Effector memory CD4-positive, alpha-beta T cell (primary cell): ENCODE measurements around the gene USP32.
"Not testable (repeated sequence)": the region's sequence is repeated elsewhere in the genome, so short reads cannot be mapped to it uniquely, and the experiment has no call there.

Experiments
- DNase-seq, 3 donors: peaks; one replicate each; pipeline ENCODE4 v3.0.0-alpha.2; 2020
- H3K27ac ChIP-seq: 2 replicates; pipeline ENCODE4 v1.7.0; 2013; ENCODE audit warnings: mild to moderate bottlenecking, low read length, moderate library complexity; ENCODE audit not compliant: insufficient read depth, poor library complexity, severe bottlenecking
- H3K27me3 ChIP-seq: replicated peaks from 2 replicates; pipeline ENCODE4 v1.7.0; 2013; ENCODE audit warnings: mild to moderate bottlenecking, low read length; ENCODE audit not compliant: insufficient read depth, control insufficient read depth, poor library complexity, severe bottlenecking
- H3K36me3 ChIP-seq: 2 replicates; pipeline ENCODE4 v1.7.0; 2013; ENCODE audit warnings: mild to moderate bottlenecking, low read length, moderate library complexity; ENCODE audit not compliant: control insufficient read depth, insufficient read depth
- H3K4me1 ChIP-seq: 2 replicates; pipeline ENCODE4 v1.7.0; 2013; ENCODE audit warnings: low read length, mild to moderate bottlenecking; ENCODE audit not compliant: control insufficient read depth, insufficient read depth, poor library complexity, severe bottlenecking
- H3K4me3 ChIP-seq: 2 replicates; pipeline ENCODE4 v1.7.0; 2013; ENCODE audit warnings: low read length, low read depth, mild to moderate bottlenecking; ENCODE audit not compliant: insufficient read depth, poor library complexity, severe bottlenecking
- H3K9me3 ChIP-seq: 2 replicates; pipeline ENCODE4 v1.7.0; 2013; ENCODE audit warnings: mild to moderate bottlenecking, low read length, moderate library complexity; ENCODE audit not compliant: control insufficient read depth

USP32 gene

DNA sequence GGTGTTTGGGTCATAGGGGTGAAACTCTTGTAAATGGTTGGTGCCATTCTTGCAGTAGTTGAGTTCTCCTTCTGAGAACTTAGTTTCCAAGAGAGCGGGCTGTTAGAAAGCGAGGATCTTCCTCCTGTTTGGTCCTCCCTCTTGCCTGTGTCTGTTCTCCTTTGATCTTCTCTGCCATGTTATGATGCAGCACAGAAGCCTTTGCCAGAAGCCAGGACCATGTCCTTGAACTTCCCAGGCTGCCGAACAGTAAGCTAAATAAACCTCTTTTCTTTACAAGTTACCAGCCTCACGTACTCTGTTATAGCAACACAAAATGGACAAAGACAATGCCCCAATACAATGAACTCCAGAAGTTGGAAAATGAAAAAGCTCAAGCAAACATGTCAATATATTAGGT is 201.9 kb downstream of the USP32 start:
- H3K27me3 ChIP-seq, H3K27ac ChIP-seq, DNase-seq, H3K4me1 ChIP-seq, H3K4me3 ChIP-seq, H3K9me3 ChIP-seq: not testable (repeated sequence)
- peaks cover 19% of the 10 kb centered on the region for H3K36me3 ChIP-seq

DNA sequence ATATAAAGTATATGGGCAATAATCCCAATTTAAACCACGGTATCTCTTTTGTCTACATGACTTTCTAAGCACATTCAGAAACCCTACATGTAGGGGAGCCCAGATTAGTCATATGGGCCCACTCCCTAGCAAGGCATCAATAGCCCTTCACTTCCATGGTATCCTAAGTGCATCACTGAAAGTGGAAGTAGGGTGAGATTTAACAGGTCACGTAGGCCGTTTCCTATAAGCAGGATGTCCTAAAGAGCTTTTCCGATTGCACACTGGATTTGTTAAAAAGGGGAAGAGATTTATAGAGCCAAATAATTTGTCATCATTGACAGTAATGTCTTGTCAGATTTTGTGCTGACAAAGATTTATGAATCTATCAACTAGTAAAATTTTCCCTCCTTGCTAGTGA is 203.2 kb downstream of the USP32 start:
- no peak overlapping the region for H3K4me3 ChIP-seq
- H3K27me3 ChIP-seq = no peaks in the 10 kb centered on the region
- peaks cover 21% of the 10 kb centered on the region for H3K36me3 ChIP-seq
- no peak overlapping the region for H3K27ac ChIP-seq
- DNase-seq = no peak
- H3K9me3 ChIP-seq = no peaks in the 10 kb centered on the region
- H3K4me1 ChIP-seq = no peaks in the 10 kb centered on the region

DNA sequence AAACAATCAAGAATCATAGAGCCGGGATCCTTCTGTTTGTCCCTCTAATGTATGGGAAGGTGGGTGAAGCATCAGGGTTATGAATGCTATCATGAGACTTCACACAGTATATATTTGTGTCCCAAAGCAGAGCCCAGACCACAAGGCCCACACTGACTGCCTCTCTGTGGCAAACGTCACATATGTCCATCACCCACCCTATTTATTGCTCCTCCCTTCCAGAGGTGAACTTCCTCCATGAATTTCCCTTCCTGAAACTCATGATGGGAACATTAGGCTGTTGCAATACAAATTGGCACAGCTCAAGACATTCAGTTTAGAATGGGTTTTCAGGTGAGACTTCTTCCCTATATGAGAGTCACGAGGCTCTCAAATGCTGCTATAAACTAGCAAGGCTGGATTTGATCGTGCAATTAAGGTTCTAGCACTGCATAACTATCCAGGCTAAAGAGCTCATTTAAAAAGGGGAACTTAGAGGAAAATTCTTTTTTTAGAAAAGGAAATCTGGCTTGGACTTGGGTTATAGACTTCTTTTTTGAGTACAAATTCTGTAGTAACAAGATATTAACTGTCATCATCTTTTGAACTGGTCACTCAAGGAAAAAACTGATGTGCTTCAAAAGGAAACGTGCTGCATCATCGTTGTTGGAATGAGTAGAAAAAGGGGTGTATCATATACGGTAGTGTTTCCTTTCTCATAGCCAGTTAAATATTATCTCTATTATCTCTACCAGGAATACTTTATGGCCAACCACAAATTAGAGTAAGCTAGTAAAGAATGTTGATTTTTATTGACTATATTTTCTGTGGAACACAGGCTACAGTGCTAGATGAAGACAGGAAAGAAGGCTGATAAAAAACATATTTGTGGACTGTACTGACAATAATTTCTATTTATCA is 204.8 kb downstream of the USP32 start:
- not testable (repeated sequence) for H3K27me3 ChIP-seq, H3K9me3 ChIP-seq, H3K4me1 ChIP-seq, DNase-seq, H3K27ac ChIP-seq, H3K4me3 ChIP-seq
- peaks cover 19% of the 10 kb centered on the region for H3K36me3 ChIP-seq

DNA sequence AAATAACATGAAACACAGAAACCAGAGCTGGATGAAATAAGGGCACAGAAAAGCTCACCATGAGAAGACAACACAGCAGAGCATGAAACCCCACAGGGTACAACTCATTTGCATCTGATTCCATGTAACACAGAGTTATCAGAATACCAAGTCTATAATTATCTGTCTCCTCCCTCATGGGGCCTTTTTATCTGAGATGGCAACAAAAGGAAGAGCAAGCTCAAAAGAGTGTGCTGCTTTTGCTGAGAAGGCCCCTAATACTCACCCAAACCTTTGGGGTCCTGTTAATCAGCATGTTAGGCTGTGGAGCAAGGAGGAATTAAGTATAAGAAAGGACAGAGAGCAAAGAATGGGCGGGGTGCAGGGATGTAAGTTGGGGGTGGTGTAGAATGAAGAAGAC is 205.6 kb downstream of the USP32 start:
- H3K27ac ChIP-seq, H3K27me3 ChIP-seq: not testable (repeated sequence)
- peaks cover 19% of the 10 kb centered on the region for H3K36me3 ChIP-seq

DNA sequence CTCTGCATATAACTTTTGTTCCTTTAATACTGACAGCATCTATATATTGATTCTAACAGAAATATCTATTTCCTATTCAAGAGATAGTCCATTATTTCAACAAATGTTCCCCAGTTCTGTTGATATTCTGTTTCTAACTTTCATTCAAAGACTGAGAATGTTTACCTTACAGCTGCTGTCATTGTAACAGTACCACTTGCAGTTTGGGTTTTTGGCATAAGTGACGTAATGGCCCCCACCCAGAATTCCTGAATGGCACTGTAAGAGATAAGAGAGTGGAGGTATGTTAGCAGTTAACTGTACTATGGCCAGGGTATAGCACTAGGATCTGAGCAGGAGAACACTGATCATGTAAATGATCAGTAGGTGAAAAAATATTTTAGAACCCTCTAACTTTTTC is 211.6 kb downstream of the USP32 start:
- not testable (repeated sequence) for H3K4me3 ChIP-seq, H3K27ac ChIP-seq, H3K27me3 ChIP-seq, H3K4me1 ChIP-seq, H3K9me3 ChIP-seq, H3K36me3 ChIP-seq, DNase-seq

More for the DNA sequence above, 205.6 kb downstream of the USP32 start:
- DNase-seq, H3K4me1 ChIP-seq, H3K9me3 ChIP-seq, H3K4me3 ChIP-seq: not testable (repeated sequence)

DNA sequence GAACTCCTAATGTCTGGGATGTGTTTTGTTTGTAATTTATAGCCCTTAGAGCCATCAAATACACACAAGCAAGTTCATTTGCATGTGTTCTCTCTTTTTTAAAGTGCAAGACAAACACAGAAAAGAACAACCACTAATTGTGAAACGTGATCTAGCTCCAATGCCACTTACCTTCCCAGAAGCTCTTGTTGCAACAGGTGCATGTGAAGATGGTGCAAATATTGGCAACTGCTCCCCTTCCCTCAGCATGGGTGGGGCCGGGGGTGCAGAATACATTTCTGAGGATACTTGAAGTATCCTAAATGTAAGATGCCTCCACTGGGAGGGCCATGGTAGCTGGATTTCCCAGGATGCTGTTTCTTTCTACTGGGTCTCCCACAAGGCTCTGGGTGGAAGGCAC is 213.8 kb downstream of the USP32 start:
- H3K9me3 ChIP-seq, H3K4me1 ChIP-seq, DNase-seq, H3K4me3 ChIP-seq, H3K36me3 ChIP-seq, H3K27ac ChIP-seq, H3K27me3 ChIP-seq: not testable (repeated sequence)

DNA sequence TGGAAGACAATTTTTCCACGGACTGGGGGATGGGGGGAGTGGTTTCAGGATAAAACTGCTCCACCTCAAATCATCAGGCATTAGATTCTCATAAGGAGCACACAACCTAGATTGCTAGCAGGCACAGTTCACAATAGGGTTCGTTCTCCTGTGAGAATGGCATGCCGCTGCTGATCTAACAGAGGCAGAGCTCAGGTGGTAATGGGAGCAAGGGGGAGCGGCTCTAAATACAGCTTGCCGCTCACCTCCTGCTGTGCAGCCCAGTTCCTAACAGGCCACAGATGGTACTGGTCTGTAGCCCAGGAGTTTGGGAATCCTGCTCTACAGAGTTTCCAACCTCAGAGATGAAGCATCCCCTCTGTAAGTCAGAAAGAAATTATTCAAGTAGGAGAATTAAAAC is 215.2 kb downstream of the USP32 start:
- H3K4me1 ChIP-seq, H3K9me3 ChIP-seq, H3K36me3 ChIP-seq, H3K27me3 ChIP-seq, DNase-seq, H3K27ac ChIP-seq, H3K4me3 ChIP-seq: not testable (repeated sequence)

DNA sequence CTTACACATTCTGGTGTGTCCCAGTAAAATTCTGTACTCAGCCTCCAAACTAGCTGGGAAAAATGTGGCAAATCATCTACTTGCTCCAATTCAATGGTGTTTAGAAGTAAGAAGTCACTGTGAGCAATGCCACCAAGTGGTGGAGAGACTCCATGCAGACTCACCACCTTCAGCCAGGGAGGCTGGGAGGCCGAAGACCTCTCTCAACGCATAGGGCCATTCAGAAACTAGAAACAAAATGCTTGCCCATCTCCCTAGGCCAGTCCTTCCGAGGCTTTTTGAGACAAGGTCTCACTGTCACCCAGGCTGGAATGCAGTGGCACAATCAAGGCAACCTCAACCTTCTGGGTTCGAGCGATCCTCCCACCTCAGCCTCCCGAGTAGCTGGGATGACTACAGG is 217.2 kb downstream of the USP32 start:
- not testable (repeated sequence) for H3K36me3 ChIP-seq, H3K4me1 ChIP-seq, DNase-seq, H3K4me3 ChIP-seq, H3K27ac ChIP-seq, H3K27me3 ChIP-seq, H3K9me3 ChIP-seq

DNA sequence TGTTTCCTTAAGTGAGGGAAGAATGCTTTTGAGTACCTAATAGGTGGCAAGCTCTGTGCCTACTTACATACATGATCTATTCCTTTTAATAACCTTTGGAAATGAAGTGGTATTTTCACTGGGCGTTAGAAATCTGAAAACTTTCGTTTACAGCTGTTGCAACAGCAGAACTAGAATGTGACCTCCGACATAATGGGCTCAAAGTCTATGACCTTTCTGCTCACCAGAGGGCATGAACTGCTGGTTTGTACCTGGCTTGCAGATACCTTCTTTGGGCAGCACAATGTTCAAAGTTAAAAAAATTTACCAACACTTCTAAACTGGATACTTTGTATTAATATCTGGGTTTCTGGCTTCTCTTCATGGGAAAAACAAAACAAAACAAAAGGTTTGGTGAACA is 217.9 kb downstream of the USP32 start:
- H3K9me3 ChIP-seq = no peaks in the 10 kb centered on the region
- no peak for DNase-seq
- peaks cover 8% of the 10 kb centered on the region for H3K4me1 ChIP-seq
- H3K27ac ChIP-seq = no peak overlapping the region
- H3K36me3 ChIP-seq = no peaks in the 10 kb centered on the region
- H3K27me3 ChIP-seq = no peaks in the 10 kb centered on the region
- no peak overlapping the region for H3K4me3 ChIP-seq

DNA sequence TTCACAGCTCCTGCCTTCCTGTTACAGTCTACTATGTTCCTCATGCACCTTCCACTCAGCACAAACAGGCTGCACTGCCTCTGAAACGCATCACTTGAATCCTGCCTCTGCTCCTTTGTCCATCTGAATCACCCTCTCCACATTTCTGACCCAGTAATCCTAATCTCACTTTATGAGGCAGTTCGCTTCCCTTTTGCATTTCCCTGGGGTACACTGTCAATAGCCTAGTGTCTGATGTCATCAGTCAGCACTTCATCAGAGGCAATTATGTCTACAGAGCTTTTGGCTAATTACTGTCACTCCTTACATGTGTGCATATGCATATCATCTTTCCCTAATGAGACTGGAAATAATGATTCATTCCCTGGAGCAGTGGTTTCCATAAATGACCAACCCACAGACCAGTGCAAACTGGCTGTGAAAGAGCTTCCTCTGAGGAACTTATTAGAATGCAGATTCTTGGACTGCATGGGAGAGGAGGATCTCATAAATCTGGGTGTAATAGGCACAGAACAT is 218.6 kb downstream of the USP32 start:
- DNase-seq = no peak

More for the DNA sequence above, 218.6 kb downstream of the USP32 start:
- H3K27ac ChIP-seq = no peak overlapping the region
- no peaks in the 10 kb centered on the region for H3K9me3 ChIP-seq
- no peaks in the 10 kb centered on the region for H3K36me3 ChIP-seq
- peaks cover 8% of the 10 kb centered on the region for H3K4me1 ChIP-seq
- H3K4me3 ChIP-seq = no peak overlapping the region
- no peaks in the 10 kb centered on the region for H3K27me3 ChIP-seq
